HFF-Myc (cell line): ENCODE data around the gene GPHN.

Source experiments
- DNase-seq: peaks from one replicate; pipeline ENCODE4 v3.0.0-alpha.2; 2011; ENCODE audit warnings: low read depth; ENCODE audit errors: extremely low read depth
- H3K4me3 ChIP-seq: replicated peaks from 2 replicates; pipeline ENCODE4 v1.5.1; 2011; ENCODE audit warnings: low read depth, mild to moderate bottlenecking, control low read depth, low read length
- TF ChIP-seq, protein P1 (sequence below): IDR thresholded peaks from 2 replicates; pipeline ENCODE4 v1.5.1; 2012; ENCODE audit warnings: mild to moderate bottlenecking, low read depth, low read length, control low read depth; ENCODE audit errors: missing control alignments

GPHN gene

DNA sequence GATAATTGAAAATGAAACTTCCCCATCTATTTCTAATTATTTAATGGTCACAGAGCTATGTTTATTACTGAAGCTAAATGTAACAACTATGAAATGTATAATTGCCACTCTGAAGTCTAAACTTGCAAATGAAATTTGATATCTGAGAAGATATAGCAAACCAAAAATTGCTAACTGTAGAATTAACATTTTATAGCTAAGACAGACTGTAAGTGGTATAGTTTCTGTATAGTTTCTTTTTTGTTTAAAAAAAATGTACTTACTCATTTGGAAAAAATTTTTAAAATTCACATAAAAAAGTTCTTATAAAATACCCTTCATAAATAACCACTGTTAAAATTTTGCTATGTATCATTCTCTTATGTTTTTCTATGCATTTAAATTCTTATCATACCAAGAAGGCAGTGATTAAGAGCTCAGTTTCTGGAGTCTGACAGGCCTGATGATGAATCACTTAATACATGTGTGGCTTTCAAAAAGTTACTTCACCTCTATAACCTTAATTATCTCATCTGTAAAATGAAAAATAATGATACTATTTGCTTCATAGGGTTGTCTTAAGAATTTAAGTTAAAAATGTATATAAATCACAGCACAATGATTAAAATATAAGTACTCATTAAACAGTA, 466.6 kb downstream of the GPHN start:
- TF ChIP-seq, protein P1, sequence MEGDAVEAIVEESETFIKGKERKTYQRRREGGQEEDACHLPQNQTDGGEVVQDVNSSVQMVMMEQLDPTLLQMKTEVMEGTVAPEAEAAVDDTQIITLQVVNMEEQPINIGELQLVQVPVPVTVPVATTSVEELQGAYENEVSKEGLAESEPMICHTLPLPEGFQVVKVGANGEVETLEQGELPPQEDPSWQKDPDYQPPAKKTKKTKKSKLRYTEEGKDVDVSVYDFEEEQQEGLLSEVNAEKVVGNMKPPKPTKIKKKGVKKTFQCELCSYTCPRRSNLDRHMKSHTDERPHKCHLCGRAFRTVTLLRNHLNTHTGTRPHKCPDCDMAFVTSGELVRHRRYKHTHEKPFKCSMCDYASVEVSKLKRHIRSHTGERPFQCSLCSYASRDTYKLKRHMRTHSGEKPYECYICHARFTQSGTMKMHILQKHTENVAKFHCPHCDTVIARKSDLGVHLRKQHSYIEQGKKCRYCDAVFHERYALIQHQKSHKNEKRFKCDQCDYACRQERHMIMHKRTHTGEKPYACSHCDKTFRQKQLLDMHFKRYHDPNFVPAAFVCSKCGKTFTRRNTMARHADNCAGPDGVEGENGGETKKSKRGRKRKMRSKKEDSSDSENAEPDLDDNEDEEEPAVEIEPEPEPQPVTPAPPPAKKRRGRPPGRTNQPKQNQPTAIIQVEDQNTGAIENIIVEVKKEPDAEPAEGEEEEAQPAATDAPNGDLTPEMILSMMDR: no peak
- H3K4me3 ChIP-seq: no peak overlapping the region
- DNase-seq: peak; percentile 48

DNA sequence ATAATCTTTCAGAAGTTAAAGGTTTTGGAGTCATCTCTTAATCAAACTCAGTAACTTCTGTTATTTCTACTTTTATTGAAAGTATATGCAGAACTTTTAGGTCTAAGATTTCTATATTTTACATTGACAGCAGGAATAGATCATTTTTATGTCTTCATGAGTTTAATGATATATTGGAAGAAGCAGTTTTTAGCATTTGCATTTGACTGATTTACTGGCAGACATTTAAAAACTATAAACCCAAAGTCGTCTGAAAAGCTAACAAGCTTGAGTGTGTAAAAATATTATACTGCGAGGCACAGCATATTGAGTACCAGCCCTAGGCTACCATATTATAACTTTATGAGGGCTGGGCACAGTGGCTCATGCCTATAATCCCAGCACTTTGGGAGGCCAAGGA, 467.3 kb downstream of the GPHN start:
- TF ChIP-seq, protein P1: no peak
- DNase-seq: no peak
- H3K4me3 ChIP-seq: no peak overlapping the region

DNA sequence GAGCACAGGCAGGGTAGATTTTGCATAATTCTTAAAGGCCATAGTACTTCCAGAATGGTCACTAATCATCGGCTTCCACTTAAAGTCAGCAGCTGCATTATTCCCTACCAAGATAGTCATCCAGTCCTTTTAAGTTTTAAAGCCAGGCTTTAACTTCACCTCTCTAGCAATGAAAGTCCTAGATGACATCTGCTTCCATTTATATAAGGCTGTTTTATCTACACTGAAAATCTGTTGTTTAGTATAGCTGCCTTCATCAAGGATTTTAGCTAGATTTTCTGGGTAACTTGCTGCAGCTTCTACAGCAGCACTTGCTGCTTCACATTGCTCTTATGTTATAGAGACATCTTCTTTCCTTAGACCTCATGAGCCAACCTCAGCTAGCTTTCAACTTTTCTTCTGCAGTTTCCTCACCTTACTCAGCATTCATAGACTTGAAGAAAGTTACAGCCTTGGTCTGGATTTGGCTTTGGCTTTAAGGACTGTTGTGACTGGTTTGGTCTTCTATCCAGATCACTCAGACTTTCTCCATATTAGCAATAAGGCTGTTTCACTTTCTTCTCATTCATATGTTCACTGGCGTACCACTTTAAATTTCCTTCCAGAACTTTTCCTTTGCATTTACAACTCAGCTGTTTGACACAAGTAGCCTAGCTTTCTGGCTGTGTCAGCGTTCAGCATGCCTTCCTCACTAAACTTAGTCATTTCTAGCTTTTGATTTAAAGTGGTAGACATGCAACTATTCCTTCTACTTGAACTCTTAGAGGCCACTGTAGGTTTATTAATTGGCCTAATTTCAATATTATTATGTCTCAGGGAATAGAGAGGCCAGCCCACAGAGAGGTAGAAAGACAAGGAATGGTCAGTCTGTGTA, 471.4 kb downstream of the GPHN start:
- TF ChIP-seq, protein P1: no peak
- H3K4me3 ChIP-seq: no peak overlapping the region
- DNase-seq: peak; percentile 52

DNA sequence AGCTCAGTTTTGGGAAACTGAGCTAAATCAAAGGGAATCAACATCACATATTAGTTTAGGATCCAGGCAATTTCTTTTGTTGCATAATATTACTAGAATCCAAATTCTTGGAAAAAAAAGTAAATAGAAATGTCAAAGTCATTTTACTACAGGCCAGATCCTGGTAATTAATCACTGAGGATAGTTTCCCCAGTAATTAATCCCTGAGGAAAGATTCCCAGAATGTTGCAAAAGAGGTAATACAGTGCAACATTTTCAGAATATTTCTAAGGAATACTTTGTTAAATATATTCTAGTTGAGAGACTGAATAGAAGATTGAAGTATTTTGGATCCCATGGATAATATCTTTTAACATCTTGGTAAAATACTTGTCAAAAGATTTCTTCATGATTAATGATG, 474.3 kb downstream of the GPHN start:
- no peak for DNase-seq
- TF ChIP-seq, protein P1: no peak
- H3K4me3 ChIP-seq: no peak overlapping the region

DNA sequence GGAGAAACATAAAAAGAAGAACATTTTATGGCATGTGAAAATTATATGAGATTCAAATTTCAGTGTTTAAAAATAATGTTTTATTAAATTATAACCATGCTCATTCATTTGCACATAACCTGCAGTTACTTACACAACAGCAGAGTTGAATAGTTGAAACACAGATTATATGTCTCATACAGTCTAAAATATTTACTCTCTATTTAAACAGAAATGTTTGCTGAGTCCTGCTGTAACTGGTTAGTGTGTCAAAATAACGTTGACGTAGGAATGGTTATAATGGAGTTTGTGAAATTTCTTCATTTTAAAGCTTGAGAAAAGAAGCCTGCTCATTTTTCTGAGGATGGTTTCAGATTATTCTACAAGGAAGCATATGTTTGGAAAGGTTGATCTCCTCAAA, 484.8 kb downstream of the GPHN start:
- TF ChIP-seq, protein P1: no peak
- no peak overlapping the region for H3K4me3 ChIP-seq
- no peak for DNase-seq

DNA sequence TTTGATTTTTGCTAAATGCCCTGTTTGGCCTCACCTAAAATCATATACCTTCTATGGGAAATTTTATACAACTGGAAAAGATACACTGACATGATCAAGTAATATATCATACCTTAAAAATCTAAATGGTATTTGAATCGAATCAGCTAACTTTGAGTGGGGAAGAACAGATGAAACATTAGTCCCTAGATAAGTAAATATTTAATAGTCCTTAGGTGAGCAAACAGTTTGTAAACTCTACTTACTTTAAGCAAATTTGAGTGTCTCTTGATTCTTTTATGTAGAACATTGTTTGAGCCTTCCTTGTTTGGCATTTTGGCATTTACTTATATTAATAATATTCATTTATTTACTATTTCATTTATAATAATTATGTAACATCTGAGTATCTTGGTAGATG, 485.6 kb downstream of the GPHN start:
- no peak overlapping the region for H3K4me3 ChIP-seq
- TF ChIP-seq, protein P1: no peak
- no peak for DNase-seq
